Stomach smooth muscle (tissue), 2 donors: ENCODE results near the gene ZNF488.
A peak's percentile ranks its signal among the peaks of the same experiment; 100 is the strongest.

Source experiments
- H3K27ac ChIP-seq: one replicate; pipeline ENCODE4 v1.7.0; 2013; ENCODE audit warnings: mild to moderate bottlenecking, low read length, inconsistent platforms
- H3K27me3 ChIP-seq, 2 donors: one replicate each; pipeline ENCODE4 v1.7.0; 2013; ENCODE audit warnings: low read length in 2 of 2; ENCODE audit not compliant: insufficient read depth in 2 of 2, control insufficient read depth in 1 of 2
- H3K36me3 ChIP-seq, 2 donors: one replicate each; pipeline ENCODE4 v1.7.0; 2013; ENCODE audit warnings: low read length in 2 of 2; ENCODE audit not compliant: control insufficient read depth in 2 of 2, insufficient read depth in 2 of 2
- H3K4me1 ChIP-seq: one replicate; pipeline ENCODE4 v1.7.0; 2013; ENCODE audit warnings: low read length; ENCODE audit not compliant: control insufficient read depth, insufficient read depth
- H3K4me3 ChIP-seq, 2 donors: one replicate each; pipeline ENCODE4 v1.7.0; 2013; ENCODE audit warnings: low read length in 2 of 2
- H3K9ac ChIP-seq, 2 donors: one replicate each; pipeline ENCODE4 v1.7.0; 2013; ENCODE audit warnings: low read length in 2 of 2, mild to moderate bottlenecking in 1 of 2
- H3K9me3 ChIP-seq, 2 donors: one replicate each; pipeline ENCODE4 v1.7.0; 2013; ENCODE audit warnings: low read length in 2 of 2; ENCODE audit not compliant: control insufficient read depth in 2 of 2
- donor health status: healthy.
- donor health status: Pancreatic carcinoma.

Gene ZNF488

DNA sequence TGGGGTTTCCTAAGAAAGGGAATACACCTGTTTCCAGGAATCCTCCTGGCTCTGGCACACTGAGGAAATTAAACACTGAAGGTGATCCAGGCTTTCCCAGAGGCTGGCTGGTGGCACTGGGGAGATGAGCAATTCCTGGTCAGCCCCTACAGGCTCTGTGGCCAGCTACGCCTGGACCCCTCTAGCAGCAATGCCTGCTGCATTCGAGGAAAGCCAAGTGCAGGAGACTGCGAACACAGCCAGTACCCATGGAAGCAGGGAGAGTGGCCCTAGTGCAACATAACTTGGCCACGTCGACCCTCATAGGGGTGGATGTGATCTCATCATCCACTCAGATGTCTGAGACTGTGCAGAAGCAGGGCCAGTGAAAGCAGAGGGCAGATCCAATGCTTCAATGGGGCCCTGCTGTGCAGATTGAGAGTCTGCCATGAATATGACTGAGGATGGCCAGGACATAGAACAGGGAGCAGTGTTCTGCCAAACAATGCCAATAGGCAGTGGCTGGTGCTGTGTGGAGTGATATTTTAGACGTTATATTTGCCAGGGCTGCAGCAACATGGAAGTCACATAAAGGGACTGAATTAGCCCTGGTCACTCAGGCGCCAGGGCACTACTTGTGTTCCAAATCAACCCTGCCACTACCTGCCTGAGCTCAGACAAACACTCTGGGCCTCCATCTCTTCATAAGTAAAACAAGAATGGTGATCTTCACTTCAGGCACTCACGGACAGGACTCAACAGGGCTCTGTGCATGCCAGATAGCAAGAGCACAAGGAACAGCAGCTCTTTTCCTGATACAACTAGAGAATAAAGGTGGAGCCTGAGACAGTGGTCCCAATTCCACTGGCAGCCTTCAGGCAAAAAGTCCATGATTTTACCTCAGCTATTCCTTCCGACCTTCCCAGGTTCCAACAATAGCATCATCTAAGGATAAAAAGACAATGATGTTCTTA, 2.4 kb downstream of the ZNF488 start:
- Histone ChIP-seq H3K27me3 (peaks cover 0 to 10% of the 10 kb centered on the region in 2 donors), H3K9ac (no peak overlapping the region), H3K4me3 (no peak overlapping the region), H3K27ac (no peak overlapping the region), H3K4me1 (peaks cover 11% of the 10 kb centered on the region), H3K9me3 (no peaks in the 10 kb centered on the region), H3K36me3 (no peaks in the 10 kb centered on the region)

DNA sequence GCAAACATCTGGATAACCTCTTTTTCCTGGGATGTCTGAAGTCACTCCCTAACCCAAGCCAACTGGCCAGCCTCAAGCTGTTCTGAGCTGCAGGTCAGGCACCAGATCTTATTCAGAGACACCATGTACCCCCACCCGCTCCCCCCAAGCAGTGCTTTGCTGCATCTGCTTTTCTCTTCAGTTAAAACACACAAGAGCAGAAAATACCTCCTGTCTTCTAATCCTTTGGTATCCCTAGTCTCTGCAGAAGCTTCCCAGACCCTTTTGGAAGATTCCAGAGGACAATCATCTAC, 3.0 kb downstream of the ZNF488 start:
- H3K4me1 ChIP-seq: peaks cover 11% of the 10 kb centered on the region
- H3K9ac ChIP-seq: no peak overlapping the region
- no peak overlapping the region for H3K4me3 ChIP-seq
- no peaks in the 10 kb centered on the region for H3K36me3 ChIP-seq
- no peaks in the 10 kb centered on the region for H3K9me3 ChIP-seq
- no peak overlapping the region for H3K27ac ChIP-seq
- H3K27me3 ChIP-seq: peaks cover 0 to 10% of the 10 kb centered on the region in 2 donors

DNA sequence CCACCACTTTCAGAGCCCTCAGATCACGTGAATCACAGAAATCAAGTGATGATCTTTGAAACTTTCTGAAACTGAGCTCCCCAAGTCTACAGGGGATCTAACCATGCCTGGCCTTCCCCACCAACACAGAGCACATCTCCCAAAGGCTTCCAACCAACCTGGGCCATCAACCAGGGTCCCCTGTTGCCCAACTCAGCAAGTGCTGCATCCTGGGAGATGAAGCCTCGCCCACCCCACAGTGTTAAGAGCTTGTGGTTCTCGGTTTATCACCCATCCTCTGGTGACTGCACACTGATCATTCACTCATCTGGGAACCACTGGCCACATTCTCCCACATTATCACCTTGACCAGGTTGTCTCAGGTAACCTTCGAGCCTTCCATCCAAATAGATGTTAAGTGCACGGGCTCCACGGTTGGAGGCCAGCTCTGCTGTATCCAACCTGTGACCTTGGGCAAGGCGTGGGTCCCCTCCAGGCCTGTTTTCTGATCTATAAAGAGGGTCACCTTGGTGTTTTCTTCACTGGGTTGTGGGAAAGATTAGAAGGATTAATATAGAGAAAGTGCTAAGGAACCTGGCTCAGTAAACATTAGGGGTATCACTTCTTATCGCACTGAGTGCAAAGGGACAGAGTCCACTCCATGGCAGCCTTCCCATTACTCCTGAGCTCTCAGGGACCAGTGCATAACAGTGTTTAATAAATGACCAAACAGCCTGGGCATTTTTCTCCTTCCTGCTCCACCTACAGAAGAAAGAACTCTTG, 3.6 kb downstream of the ZNF488 start:
- H3K4me3 ChIP-seq: no peak overlapping the region
- peaks cover 0 to 10% of the 10 kb centered on the region in 2 donors for H3K27me3 ChIP-seq
- peaks cover 14% of the 10 kb centered on the region for H3K4me1 ChIP-seq
- no peaks in the 10 kb centered on the region for H3K9me3 ChIP-seq
- H3K27ac ChIP-seq: no peak overlapping the region
- no peak overlapping the region for H3K9ac ChIP-seq
- no peaks in the 10 kb centered on the region for H3K36me3 ChIP-seq

DNA sequence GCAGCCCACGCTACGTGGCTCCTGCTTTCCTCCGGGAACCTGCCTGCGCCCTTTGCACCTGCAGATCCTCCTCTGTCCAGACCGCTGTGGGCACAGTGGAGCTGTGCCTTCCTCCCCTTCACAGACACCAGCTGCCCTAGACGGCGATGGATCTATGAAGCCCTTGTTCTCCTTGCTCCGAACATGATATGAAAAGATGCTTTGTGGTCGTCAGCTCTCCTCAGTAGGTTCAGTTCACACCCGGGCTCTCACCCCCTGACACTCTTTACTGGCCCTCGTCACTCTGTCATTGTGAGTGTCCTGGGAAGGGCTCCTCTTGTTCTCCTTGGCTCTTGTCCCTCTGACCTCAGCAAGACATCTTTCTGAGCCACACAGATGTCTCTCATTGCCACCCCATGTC, 4.2 kb downstream of the ZNF488 start:
- H3K27ac ChIP-seq: no peak overlapping the region
- peaks cover 19% of the 10 kb centered on the region for H3K4me1 ChIP-seq
- H3K4me3 ChIP-seq: no peak overlapping the region
- no peak overlapping the region for H3K9ac ChIP-seq
- no peaks in the 10 kb centered on the region for H3K9me3 ChIP-seq
- H3K36me3 ChIP-seq: no peaks in the 10 kb centered on the region
- peaks cover 0 to 10% of the 10 kb centered on the region in 2 donors for H3K27me3 ChIP-seq

DNA sequence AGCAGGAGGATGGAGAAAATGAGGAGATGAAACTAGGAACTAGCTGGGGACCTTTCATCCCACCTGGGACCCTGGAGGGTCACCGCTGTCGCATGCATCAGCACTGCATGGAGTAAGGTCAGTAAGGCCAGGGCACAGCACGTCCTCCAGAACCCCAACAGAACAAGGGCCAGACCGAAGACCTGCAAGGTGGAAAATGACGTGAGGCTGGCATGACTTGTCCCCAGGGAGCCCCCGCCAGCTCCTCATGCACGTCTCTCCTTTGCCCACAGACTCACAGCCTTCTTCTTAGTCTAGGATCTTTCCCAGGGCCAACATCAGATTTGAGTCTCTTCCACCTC, 4.7 kb downstream of the ZNF488 start:
- Histone ChIP-seq H3K4me1 (peaks cover 24% of the 10 kb centered on the region), H3K9ac (no peak overlapping the region), H3K4me3 (no peak overlapping the region)

DNA sequence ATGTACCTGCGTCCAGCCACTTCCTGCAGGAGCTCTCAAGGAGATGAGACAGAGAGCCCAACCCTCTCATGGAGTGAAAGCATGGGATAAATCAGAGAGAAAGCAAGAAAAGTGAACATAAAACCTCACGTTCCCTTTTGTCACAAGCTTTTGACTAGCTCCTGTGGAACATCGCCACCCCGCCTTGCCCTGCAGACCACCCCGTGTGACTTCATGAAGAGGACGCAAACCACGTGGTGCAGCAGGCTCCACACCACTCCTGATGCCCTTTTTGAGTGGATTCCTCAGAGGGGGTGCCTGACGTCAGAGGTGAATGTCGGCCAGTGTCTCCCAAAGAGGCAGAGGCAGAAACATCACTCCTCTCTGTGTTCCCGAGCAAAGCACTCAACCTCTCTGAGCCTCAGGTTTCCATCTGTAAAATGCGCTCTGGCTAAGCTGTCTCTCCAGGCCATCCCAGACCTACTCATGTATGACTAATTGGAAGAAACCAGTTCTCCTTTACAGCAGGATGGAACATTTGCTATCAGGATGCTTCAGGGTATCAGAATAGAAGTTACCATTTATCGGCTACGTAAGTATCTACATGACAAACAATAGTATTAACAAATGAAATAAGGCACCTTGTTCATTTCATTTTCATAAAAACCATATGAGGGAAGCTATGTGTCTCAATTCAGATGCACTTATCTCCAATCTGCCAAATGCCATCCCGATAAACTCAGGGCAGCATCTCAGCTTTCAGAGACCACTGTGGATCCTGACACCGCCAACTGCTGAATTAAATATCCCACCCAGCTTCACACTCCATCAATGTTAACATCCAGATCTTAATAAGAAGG, 5.3 kb downstream of the ZNF488 start:
- Histone ChIP-seq H3K36me3 (no peaks in the 10 kb centered on the region), H3K4me3 (no peak overlapping the region), H3K27ac (no peak overlapping the region), H3K4me1 (peaks cover 24% of the 10 kb centered on the region), H3K27me3 (peaks cover 0 to 10% of the 10 kb centered on the region in 2 donors), H3K9ac (no peak overlapping the region), H3K9me3 (no peaks in the 10 kb centered on the region)

More for the DNA sequence above, 4.7 kb downstream of the ZNF488 start:
- Histone ChIP-seq H3K27ac (no peak overlapping the region), H3K36me3 (no peaks in the 10 kb centered on the region), H3K9me3 (no peaks in the 10 kb centered on the region), H3K27me3 (peaks cover 0 to 10% of the 10 kb centered on the region in 2 donors)

DNA sequence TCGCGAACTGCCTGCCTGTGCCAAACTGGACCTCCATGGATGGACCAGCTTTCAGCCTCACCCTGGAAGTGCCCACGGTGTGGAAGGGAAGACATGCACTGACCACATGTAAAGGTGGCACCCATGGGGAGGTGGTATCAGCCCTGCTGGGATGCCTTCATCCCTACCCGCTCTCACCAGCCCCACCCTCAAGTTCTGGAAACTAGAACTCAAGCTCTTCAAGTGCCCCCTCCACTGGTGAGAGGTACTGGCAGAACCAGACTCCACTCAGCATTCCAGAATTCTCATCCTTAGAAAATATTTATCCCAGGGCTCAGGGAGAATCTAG, 5.9 kb downstream of the ZNF488 start:
- Histone ChIP-seq H3K9ac (no peak overlapping the region), H3K36me3 (no peaks in the 10 kb centered on the region), H3K27ac (no peak overlapping the region), H3K9me3 (no peaks in the 10 kb centered on the region), H3K4me3 (no peak overlapping the region), H3K27me3 (peaks cover 0 to 10% of the 10 kb centered on the region in 2 donors), H3K4me1 (peaks cover 19% of the 10 kb centered on the region)

DNA sequence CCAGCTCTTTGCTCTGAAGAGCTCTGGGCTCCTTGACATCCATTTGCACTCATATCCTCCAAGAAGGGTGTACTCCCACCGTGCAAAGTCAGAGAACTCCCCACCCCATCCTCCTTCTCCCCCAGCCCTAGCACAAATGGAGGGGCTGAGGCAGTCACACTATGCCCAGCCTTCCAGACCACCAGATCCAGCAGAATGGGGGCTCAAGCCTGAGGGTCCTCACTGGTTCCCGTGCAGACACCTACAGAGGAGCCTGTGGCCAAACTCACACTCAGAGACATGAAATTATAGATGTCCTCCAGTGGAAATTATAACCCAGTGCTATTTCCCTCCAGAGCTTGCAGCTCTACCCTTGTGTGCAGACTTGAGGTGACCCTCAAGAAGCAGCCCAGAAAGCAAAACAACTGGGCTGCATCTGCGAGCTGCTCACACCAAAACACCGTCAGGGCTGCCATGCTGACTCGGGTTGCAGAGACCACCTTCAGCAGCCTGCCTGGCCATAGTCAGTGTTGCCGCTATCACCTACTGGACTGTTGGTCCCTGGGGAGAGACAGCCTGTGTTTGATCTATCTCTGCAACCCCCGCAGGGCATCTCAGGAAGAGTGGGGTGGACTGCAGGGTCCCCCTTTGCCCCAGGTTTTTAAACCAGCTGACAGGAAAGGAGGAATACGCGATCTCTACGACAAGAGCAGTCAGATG, 7.4 kb downstream of the ZNF488 start:
- Histone ChIP-seq H3K9ac (no peak overlapping the region), H3K4me1 (peaks cover 19% of the 10 kb centered on the region)

DNA sequence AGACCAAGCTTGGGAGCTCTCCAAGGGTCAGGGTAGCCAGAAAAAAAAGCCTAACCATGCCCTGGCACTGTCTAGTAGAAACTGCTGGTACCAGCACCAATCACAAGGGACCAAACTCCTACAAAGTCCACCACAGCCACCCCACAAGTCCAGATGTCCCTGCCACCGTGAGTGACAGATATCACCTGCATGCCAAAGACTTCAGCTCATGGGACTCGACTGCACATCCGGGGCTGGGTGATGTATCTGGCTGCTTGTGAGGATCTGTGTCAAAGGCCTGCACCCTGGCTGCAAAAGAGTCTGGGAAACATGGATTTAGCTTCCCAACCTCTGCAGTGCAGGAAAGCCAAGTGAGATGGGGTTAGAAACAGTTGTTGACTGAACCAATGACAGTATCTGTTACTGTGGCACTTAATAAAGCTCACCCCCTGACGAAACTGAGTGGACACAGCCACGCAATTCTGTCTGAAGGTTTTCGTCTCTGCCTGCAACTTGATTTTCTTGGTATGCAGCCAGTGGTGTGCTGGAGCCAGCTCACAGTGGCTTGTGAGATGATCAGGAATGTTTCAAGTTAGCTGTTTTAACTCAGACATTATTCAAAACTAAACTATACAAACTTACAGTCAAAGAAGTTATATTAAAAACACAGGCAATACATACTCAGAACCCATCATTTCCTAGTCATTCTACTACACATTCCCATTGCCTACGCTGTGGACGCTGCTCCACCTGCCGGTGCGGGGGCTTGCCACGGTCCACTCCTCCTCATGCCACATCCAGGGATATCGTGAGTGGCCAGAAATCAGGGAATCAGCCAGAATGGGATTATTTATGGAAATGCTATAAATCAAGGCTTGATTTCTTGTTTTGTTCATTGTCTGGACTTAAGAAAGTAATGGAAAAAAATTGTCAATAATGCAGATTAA, 9.2 kb downstream of the ZNF488 start:
- no peaks in the 10 kb centered on the region for H3K36me3 ChIP-seq
- H3K4me3 ChIP-seq: peak overlapping the region; percentile 17 to 49
- H3K9ac ChIP-seq: peak overlapping the region in 1 of 2 donors; percentile 21
- no peak overlapping the region for H3K27ac ChIP-seq
- H3K4me1 ChIP-seq: peaks cover 19% of the 10 kb centered on the region
- H3K9me3 ChIP-seq: no peaks in the 10 kb centered on the region
- H3K27me3 ChIP-seq: peaks cover 0 to 4% of the 10 kb centered on the region in 2 donors

More for the DNA sequence above, 7.4 kb downstream of the ZNF488 start:
- Histone ChIP-seq H3K4me3 (no peak overlapping the region), H3K36me3 (no peaks in the 10 kb centered on the region), H3K9me3 (no peaks in the 10 kb centered on the region), H3K27ac (no peak overlapping the region), H3K27me3 (peaks cover 0 to 10% of the 10 kb centered on the region in 2 donors)
